SK-N-MC (cell line): ENCODE measurements around the gene SLC5A10.

ENCODE experiments used
- EZH2 ChIP-seq: fragments of 200-600 bp; sonication (generic); IDR thresholded peaks from one replicate; pipeline ENCODE4 v1.6.1; 2017; ENCODE audit warnings: antibody characterized with exemption
- POLR2AphosphoS5 ChIP-seq: IDR thresholded peaks from 2 replicates; pipeline ENCODE4 v1.6.1; 2012; ENCODE audit warnings: mild to moderate bottlenecking, low read depth, low read length, borderline replicate concordance

DNA sequence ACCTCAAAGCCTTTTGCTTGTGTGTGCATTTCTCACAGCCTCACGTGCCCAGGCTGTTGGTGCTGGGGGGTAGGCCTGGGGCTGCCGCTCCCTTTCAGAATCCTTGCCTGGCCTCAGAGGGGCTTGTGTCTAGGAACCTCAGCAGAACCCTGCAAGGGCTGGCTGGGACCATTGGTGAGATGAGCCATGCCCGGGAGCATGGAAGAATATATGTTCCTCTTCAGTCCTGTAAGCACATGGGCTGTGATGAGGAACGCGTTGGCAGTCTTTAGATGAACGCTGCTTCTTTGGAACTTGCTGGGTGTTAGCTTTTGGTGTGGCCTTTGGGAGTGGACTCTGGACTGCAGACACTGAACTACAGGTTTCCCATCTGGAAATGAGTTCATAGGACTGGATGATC, 32.0 kb upstream of the SLC5A10 start:
- TF ChIP-seq POLR2AphosphoS5 (no peak), EZH2 (no peak)
